T-helper 1 cell treated with Interleukin-12 subunit alpha and Interleukin-12 subunit beta and Interleukin-4 antibody, amounts not matched to agents 30 μg/mL and 1 μg/mL, for 36 hours (primary cell): Measurements from ENCODE around the gene CTNNA3.
"Not testable (repeated sequence)": the region's sequence is repeated elsewhere in the genome, so short reads cannot be mapped to it uniquely, and the experiment has no call there.

Experiments
- H3K27ac Mint-ChIP-seq: one replicate; pipeline ENCODE4 v1.8.0; 2021; ENCODE audit warnings: mild to moderate bottlenecking, mixed read lengths
- H3K27me3 Mint-ChIP-seq: one replicate; pipeline ENCODE4 v1.8.0; 2021; ENCODE audit warnings: low read depth, mixed read lengths
- H3K36me3 Mint-ChIP-seq: one replicate; pipeline ENCODE4 v1.8.0; 2021; ENCODE audit warnings: low read depth, mixed read lengths
- H3K4me1 Mint-ChIP-seq: one replicate; pipeline ENCODE4 v1.8.0; 2021; ENCODE audit warnings: low read depth, mixed read lengths
- H3K4me3 Mint-ChIP-seq: one replicate; pipeline ENCODE4 v1.8.0; 2021; ENCODE audit warnings: mild to moderate bottlenecking, moderate library complexity, mixed read lengths
- H3K9me3 Mint-ChIP-seq: one replicate; pipeline ENCODE4 v1.8.0; 2021; ENCODE audit warnings: mixed read lengths

CTNNA3 gene

DNA sequence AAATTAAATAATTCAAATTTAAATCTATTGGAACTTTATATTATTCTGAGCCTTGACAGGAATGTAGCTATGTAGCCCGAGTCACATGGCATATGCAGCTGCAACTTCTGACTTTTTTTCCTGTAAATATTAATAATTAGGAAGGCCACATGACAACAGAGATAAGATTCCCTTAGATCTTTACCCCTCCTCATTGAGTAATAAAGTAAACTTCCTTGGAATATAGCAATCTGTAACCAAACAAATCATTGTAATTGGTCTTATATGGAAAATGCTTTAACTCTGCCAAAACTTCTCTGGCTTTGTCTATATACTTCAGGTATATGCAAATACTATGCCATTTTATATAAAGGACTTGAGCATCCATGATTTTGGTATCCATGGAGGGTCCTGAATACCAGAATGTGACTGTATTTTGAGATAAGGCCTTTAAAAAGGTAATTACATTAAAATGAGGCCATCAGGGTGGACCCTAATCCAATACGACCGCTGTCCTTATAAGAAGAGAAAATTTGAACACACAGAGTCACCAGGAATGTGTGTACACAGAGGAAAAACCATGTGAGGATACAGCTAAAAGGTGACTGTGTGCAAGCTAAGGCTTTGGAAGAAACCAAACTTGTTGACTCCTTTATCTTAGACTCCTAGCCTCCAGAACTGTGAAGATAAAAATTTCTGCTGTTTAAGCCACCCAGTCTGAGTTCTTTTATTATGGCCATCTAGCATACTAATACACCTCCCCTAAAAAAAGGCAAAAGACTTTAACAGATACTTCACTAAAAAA lies 222.0 kb downstream of the CTNNA3 start:
- Mint-ChIP-seq H3K27me3 (no peaks in the 10 kb centered on the region), H3K4me1 (no peaks in the 10 kb centered on the region)

DNA sequence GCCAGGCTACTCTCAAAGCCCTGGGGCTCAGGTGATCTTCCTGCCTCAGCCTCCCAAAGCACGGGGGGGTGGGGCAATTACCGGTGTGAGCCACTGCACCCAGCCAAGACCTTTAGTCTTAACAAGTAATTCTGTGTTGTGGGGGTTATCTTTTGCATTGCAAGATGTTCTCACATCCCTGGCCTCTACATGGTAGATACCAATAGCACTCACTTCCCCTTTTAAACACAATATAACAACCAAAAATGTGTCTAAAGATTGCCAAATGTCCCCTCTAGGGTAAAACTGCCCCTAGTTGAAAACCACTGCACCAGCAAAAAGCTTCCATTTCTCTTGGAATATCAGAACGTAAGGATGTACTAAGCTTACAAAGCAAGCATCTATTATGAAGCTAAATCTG lies 225.0 kb downstream of the CTNNA3 start:
- no peak overlapping the region for H3K4me3 Mint-ChIP-seq
- H3K36me3 Mint-ChIP-seq, result no peaks in the 10 kb centered on the region
- no peak overlapping the region for H3K27ac Mint-ChIP-seq
- no peaks in the 10 kb centered on the region for H3K9me3 Mint-ChIP-seq
- no peaks in the 10 kb centered on the region for H3K27me3 Mint-ChIP-seq
- no peaks in the 10 kb centered on the region for H3K4me1 Mint-ChIP-seq

More for the DNA sequence above, 222.0 kb downstream of the CTNNA3 start:
- no peak overlapping the region for H3K4me3 Mint-ChIP-seq
- peaks cover 15% of the 10 kb centered on the region for H3K9me3 Mint-ChIP-seq
- H3K36me3 Mint-ChIP-seq, result no peaks in the 10 kb centered on the region
- H3K27ac Mint-ChIP-seq, result no peak overlapping the region

DNA sequence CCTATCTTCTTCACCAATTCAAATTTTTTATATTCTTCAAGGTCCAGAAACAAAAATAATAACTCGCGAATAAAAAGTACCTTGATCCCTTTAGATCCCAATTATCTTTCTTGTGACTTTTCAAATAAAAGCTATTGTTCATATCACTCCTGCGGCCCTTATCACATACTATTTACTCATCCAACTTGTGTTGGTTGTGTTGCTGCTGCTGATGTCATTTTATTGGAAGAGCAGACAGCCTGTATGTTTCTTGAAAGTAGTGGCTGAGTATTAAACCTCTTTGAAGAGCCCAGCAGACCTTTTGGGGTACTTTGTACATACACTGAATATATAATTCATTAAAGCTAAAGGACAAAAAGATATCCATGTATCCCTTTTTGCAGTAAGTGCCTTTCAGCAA lies 231.7 kb downstream of the CTNNA3 start:
- no peak overlapping the region for H3K4me3 Mint-ChIP-seq
- no peaks in the 10 kb centered on the region for H3K9me3 Mint-ChIP-seq
- no peaks in the 10 kb centered on the region for H3K4me1 Mint-ChIP-seq
- no peak overlapping the region for H3K27ac Mint-ChIP-seq
- H3K27me3 Mint-ChIP-seq, result peaks cover 4% of the 10 kb centered on the region
- H3K36me3 Mint-ChIP-seq, result no peaks in the 10 kb centered on the region

DNA sequence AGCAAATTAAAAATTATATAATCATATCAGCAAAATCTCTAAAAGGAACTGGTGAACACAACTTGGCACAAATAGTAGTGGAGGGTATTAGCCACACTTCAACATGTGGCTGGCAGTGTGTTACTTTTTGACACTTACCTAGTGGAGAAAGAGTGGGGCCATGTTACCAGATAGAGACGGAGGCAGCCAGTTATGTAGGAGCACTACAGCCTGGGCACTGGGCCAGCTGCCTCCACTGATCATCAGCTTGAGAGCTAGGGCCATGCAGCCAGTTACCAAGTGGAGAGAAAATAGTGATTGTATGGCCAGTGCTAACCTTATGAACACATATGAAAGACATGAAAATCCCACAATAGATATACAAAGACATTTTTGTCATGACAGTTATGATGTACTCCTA lies 243.1 kb downstream of the CTNNA3 start:
- no peaks in the 10 kb centered on the region for H3K4me1 Mint-ChIP-seq
- no peaks in the 10 kb centered on the region for H3K9me3 Mint-ChIP-seq
- no peaks in the 10 kb centered on the region for H3K36me3 Mint-ChIP-seq
- no peak overlapping the region for H3K4me3 Mint-ChIP-seq
- no peak overlapping the region for H3K27ac Mint-ChIP-seq
- H3K27me3 Mint-ChIP-seq, result no peaks in the 10 kb centered on the region

DNA sequence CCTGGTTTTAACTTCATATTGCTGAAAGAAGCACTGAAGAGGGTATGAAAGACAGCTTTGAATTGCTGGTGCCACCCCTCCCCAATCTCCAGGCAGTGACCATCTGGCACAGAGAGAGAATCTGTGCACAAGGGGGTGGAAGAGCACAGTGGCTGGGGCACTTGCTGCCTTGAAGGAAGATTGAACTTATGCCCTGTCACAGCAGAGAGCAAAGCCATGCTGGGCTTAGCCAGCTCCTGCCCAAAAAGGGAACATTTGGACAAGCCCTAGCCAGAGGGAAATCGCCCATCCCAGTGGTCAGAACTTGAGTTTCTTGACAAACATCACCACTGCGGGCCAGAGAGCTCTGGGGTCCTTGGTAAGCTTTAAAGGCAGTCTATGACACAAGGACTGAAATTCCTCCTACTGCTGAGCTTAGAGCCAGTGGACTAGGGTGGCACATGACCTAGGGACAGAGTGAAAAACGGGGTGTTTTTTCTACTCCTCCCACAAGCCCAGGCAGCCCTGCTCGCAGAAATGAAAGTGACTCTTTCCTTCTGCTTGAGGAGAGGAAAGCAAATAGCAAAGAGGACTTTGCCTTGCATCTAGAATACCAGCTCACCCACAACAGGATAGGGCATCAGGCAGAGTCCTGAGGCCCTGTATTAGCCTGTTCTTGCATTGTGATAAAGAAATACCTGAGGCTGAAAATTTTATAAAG lies 257.2 kb downstream of the CTNNA3 start:
- Mint-ChIP-seq H3K4me1 (no peaks in the 10 kb centered on the region), H3K27ac (no peak overlapping the region), H3K4me3 (no peak overlapping the region), H3K9me3 (peaks cover 13% of the 10 kb centered on the region), H3K36me3 (no peaks in the 10 kb centered on the region), H3K27me3 (no peaks in the 10 kb centered on the region)

DNA sequence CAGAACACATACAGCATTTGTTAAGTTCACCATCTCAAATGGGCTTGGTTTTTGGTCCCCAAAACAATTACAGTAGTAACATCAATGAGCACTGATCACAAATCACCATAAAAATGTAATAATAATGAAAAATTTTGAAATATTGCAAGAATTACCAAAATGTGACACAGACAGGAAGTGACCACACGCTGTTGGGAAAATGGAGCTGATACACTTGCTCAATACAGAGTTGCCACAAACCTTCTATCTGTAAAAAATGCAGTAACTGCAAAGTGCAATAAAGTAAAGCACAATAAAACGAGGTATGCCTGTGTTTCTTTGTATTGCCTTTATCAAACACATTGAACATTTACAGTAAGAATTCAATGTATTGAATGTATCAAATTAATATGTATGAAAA lies 262.7 kb downstream of the CTNNA3 start:
- no peaks in the 10 kb centered on the region for H3K36me3 Mint-ChIP-seq
- peaks cover 3% of the 10 kb centered on the region for H3K9me3 Mint-ChIP-seq
- no peak overlapping the region for H3K27ac Mint-ChIP-seq
- no peaks in the 10 kb centered on the region for H3K27me3 Mint-ChIP-seq
- no peak overlapping the region for H3K4me3 Mint-ChIP-seq
- no peaks in the 10 kb centered on the region for H3K4me1 Mint-ChIP-seq

DNA sequence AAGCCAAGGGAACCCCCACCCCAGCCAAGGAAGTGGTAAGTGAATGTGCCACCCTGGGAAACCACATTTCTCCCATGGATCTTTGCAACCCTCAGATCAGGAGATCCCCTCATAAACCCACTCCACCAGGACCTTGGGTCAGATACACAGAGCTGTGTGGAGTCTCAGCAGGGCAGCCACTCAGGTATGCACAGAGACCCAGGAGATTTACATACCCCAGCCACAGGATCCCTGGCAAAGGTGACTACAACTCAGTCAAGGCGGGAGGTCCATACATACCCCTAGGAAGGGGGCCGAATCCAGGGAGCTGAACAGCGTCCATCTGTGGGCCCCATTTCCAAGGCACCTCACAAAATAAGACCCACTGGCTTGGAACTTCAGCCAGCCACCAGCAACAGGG lies 293.4 kb downstream of the CTNNA3 start:
- Mint-ChIP-seq H3K4me3 (no peak overlapping the region), H3K9me3 (peaks cover 4% of the 10 kb centered on the region), H3K27ac (no peak overlapping the region), H3K27me3 (no peaks in the 10 kb centered on the region), H3K4me1 (no peaks in the 10 kb centered on the region), H3K36me3 (no peaks in the 10 kb centered on the region)

DNA sequence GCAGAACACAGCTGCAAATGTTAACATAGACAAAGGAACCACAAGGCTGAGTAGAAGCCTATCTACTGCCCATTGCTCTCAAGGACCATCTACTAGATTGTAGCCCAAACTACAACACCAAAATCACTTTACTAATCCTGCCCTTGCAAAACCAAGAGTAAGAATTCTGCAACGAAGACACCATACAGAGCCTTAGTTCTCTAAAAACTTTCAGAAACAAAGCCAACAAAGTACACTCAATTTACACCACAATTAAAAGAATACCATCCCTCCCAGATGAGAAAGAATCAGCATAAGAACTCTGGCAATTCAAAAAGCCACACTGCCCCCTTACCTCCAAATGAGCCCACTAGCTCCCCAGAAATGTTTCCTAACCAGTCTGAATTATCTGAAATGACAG lies 294.3 kb downstream of the CTNNA3 start:
- no peaks in the 10 kb centered on the region for H3K27me3 Mint-ChIP-seq

DNA sequence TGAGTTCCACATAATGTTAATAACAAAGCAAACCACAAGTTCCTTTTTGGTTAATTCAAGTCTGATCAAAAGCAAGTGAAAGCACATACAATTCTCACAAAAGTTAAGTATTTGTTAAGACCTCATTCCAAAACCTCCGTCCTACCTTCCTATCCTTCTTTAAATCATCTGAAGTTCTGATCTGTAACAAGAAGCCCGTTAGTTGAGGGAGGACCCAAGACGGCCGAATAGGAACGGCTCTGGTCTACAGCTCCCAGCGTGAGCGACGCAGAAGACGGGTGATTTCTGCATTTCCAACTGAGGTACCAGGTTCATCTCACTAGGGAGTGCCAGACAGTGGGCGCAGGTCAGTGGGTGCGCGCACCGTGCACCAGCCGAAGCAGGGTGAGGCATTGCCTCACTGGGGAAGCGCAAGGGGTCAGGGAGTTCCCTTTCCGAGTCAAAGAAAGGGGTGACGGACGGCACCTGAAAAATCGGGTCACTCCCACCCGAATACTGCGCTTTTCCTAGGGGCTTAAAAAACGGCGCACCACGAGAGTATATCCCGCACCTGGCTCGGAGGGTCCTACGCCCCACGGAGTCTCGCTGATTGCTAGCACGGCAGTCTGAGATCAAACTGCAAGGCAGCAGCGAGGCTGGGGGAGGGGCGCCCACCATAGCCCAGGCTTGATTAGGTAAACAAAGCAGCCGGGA lies 309.0 kb downstream of the CTNNA3 start:
- not testable (repeated sequence) for H3K27ac Mint-ChIP-seq

More for the DNA sequence above, 294.3 kb downstream of the CTNNA3 start:
- Mint-ChIP-seq H3K9me3 (peaks cover 4% of the 10 kb centered on the region), H3K27ac (no peak overlapping the region), H3K36me3 (no peaks in the 10 kb centered on the region), H3K4me3 (no peak overlapping the region), H3K4me1 (no peaks in the 10 kb centered on the region)

DNA sequence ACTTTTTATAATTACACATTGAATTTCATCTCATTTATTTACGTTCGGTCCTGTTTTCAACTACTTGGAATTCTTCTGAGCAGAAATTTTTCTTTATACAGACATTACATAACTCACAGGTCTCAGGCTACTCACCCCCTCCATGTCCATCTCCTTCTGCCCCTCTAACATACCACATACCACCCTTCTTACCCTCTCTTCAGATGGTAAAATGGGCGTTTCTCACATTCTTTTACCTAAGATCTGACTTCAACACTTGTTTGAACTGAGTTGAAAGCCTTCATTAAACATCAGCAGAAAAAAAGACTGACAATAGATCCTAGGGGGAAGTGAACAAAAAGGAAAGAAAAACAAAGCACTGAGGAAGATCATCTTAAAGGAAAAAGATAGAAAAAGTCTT lies 309.7 kb downstream of the CTNNA3 start:
- Mint-ChIP-seq H3K4me1 (no peaks in the 10 kb centered on the region), H3K27ac (no peak overlapping the region), H3K36me3 (no peaks in the 10 kb centered on the region), H3K9me3 (no peaks in the 10 kb centered on the region), H3K4me3 (no peak overlapping the region), H3K27me3 (peaks cover 8% of the 10 kb centered on the region)

More for the DNA sequence above, 309.0 kb downstream of the CTNNA3 start:
- not testable (repeated sequence) for H3K4me1 Mint-ChIP-seq, H3K36me3 Mint-ChIP-seq, H3K27me3 Mint-ChIP-seq, H3K9me3 Mint-ChIP-seq, H3K4me3 Mint-ChIP-seq

DNA sequence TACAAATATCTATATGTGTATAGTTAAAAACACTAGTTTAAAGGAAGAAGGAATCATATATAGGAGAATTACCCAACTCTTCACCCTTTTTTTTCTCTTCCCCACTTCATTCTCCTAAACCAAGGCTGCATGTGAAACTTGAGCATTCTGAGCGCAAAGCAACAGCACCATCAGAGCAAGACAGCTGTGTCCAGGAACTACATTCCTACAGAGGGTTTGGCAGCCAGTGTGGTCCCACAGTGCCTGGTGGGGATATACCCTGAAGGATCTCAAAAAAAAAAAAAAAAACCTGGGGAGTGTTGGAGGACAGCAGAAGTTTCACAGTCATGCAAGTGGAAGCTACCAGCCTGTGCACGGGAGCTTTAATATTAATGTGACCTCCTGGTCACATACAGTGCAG lies 310.4 kb downstream of the CTNNA3 start:
- peaks cover 8% of the 10 kb centered on the region for H3K27me3 Mint-ChIP-seq
- no peak overlapping the region for H3K27ac Mint-ChIP-seq
- H3K4me1 Mint-ChIP-seq, result no peaks in the 10 kb centered on the region

DNA sequence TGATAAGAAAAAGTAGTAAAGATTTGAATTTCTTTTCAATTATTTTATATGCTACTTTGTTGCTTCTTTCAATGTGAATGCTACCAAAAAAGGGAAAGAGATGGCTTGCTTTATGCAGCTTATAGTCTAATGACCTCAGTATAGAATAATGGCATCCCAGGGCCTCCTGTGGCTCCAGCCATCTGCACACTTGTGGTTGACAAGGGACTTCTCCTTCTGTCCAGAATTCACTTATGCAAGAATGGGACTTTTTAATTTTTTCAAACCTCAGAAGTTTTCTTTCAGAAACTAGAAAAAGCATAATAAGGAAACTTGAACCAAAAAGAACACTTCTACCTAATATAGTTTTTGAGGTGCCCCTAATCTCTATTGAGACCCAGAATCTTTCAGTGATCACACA lies 310.9 kb downstream of the CTNNA3 start:
- H3K9me3 Mint-ChIP-seq, result no peaks in the 10 kb centered on the region
- no peak overlapping the region for H3K4me3 Mint-ChIP-seq
- H3K27ac Mint-ChIP-seq, result no peak overlapping the region
- H3K4me1 Mint-ChIP-seq, result no peaks in the 10 kb centered on the region
- peaks cover 8% of the 10 kb centered on the region for H3K27me3 Mint-ChIP-seq
- no peaks in the 10 kb centered on the region for H3K36me3 Mint-ChIP-seq

More for the DNA sequence above, 310.4 kb downstream of the CTNNA3 start:
- Mint-ChIP-seq H3K4me3 (no peak overlapping the region), H3K9me3 (no peaks in the 10 kb centered on the region), H3K36me3 (no peaks in the 10 kb centered on the region)

DNA sequence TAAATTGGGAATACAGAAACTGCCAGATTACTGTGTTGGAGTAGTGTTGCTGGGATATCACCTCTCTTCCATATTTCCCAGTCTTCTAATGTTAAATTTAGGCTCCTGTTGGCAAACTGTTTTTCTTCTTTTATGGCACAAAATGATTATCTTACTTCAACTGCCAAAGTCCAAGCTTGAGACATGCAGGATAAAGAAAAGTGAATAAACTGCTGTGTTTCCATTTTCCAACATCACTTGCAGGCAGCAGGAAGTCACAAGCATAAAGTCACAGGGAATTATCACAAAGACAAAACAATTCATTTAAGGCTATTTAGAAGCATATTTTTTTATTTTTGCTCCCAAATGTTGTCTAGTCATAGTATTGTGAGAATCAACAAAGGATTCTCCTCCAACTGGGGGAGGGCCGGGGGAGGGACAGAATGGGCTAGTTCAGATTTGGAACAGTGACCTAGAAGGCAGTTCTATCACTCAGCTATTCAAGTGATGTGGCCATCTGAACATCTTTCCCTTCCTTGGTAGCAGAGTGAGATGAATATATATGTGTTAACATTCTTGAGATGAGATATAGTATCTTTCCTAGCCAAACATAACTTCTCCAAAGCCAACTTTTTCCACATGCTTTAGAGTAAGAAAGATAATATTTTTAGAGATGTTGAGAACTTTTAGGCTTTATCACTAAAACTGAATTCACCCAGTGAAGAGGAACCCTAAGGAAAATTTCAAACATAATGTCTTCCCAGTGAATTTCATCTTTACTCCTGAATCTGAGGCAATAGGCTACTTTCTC lies 364.7 kb downstream of the CTNNA3 start:
- Mint-ChIP-seq H3K9me3 (no peaks in the 10 kb centered on the region), H3K4me3 (no peak overlapping the region), H3K36me3 (no peaks in the 10 kb centered on the region), H3K27me3 (no peaks in the 10 kb centered on the region), H3K4me1 (no peaks in the 10 kb centered on the region), H3K27ac (no peak overlapping the region)
